ENCODE measurements around the gene LRP8. TPM values are rescaled to one million over a fixed set of nuclear protein-coding genes. Genes with fewer than 3 reads are reported as not detected.

LRP8 gene
- total RNA-seq, 1 experiment from 2014 or later: 16.1 TPM

- DNase-seq: no peak
- no peaks in the 10 kb centered on the region for H3K27me3 ChIP-seq
- H3K9me3 ChIP-seq: no peaks in the 10 kb centered on the region
- no peak overlapping the region for H3K4me3 ChIP-seq
- peaks cover 75% of the 10 kb centered on the region for H3K36me3 ChIP-seq
These were observed 78.2 kb downstream of the LRP8 start for GRCh38 chr1:53249706-53250105.

- H3K27me3 ChIP-seq: no peaks in the 10 kb centered on the region
These were observed 81.4 kb downstream of the LRP8 start for GRCh38 chr1:53246261-53247134.

GRCh38 chr1:53244141-53244540 is 83.7 kb downstream of the LRP8 start:
- no peak for DNase-seq
- no peak overlapping the region for H3K4me3 ChIP-seq
- H3K27me3 ChIP-seq: no peaks in the 10 kb centered on the region
- peaks cover 42% of the 10 kb centered on the region for H3K36me3 ChIP-seq
- no peaks in the 10 kb centered on the region for H3K9me3 ChIP-seq

More at GRCh38 chr1:53246261-53247134, 81.4 kb downstream of the LRP8 start:
- Histone ChIP-seq H3K36me3 (peaks cover 63% of the 10 kb centered on the region), H3K9me3 (no peaks in the 10 kb centered on the region), H3K4me3 (no peak overlapping the region)
- DNase-seq: no peak

- no peaks in the 10 kb centered on the region for H3K27me3 ChIP-seq
- H3K9me3 ChIP-seq: no peaks in the 10 kb centered on the region
- DNase-seq: no peak
- H3K4me3 ChIP-seq: no peak overlapping the region
- peaks cover 29% of the 10 kb centered on the region for H3K36me3 ChIP-seq
These were observed 85.5 kb downstream of the LRP8 start for GRCh38 chr1:53242381-53242780.

GRCh38 chr1:53241828-53242227 is 86.0 kb downstream of the LRP8 start:
- Histone ChIP-seq H3K9me3 (no peaks in the 10 kb centered on the region), H3K27me3 (no peaks in the 10 kb centered on the region), H3K4me3 (no peak overlapping the region), H3K36me3 (peaks cover 23% of the 10 kb centered on the region)
- DNase-seq: no peak

- H3K36me3 ChIP-seq: peaks cover 26% of the 10 kb centered on the region
- peak; percentile 96 for DNase-seq
- no peaks in the 10 kb centered on the region for H3K9me3 ChIP-seq
- peak within 1 kb of the TSS; percentile 85 for H3K4me3 ChIP-seq
- no peaks in the 10 kb centered on the region for H3K27me3 ChIP-seq
These were observed 89.4 kb downstream of the LRP8 start, which contains the start of gene MAGOH for GRCh38 chr1:53238197-53239155. Gene MAGOH (minus strand): TSS chr1:53238518. CDS start chr1:53238448, 70 bp downstream.

GRCh38 chr1:53237638-53238037 is 90.2 kb downstream of the LRP8 start:
- peak overlapping the region; percentile 85 for H3K4me3 ChIP-seq
- no peak for DNase-seq
- H3K27me3 ChIP-seq: no peaks in the 10 kb centered on the region
- H3K9me3 ChIP-seq: no peaks in the 10 kb centered on the region
- peaks cover 32% of the 10 kb centered on the region for H3K36me3 ChIP-seq

GRCh38 chr1:53220962-53221286 is 106.9 kb downstream of the LRP8 start:
- no peaks in the 10 kb centered on the region for H3K27me3 ChIP-seq
- H3K4me3 ChIP-seq: peak overlapping the region; percentile 85
- peaks cover 11% of the 10 kb centered on the region for H3K36me3 ChIP-seq
- H3K9me3 ChIP-seq: no peaks in the 10 kb centered on the region
- no peak for DNase-seq

GRCh38 chr1:53220171-53220961 is 107.5 kb downstream of the LRP8 start, which contains the start of gene CZIB:
Gene CZIB (minus strand): TSS chr1:53220634. CDS start chr1:53220575, 59 bp downstream.
- H3K27me3 ChIP-seq: no peaks in the 10 kb centered on the region
- DNase-seq: peak; percentile 95
- peak within 1 kb of the TSS; percentile 85 for H3K4me3 ChIP-seq
- H3K36me3 ChIP-seq: peaks cover 11% of the 10 kb centered on the region
- no peaks in the 10 kb centered on the region for H3K9me3 ChIP-seq

- Histone ChIP-seq H3K4me3 (peak overlapping the region; percentile 85), H3K27me3 (no peaks in the 10 kb centered on the region), H3K9me3 (no peaks in the 10 kb centered on the region), H3K36me3 (peaks cover 11% of the 10 kb centered on the region)
- DNase-seq: no peak
These were observed 108.2 kb downstream of the LRP8 start for GRCh38 chr1:53219711-53220110.

GRCh38 chr1:53218201-53218600 is 109.7 kb downstream of the LRP8 start:
- H3K27me3 ChIP-seq: no peaks in the 10 kb centered on the region
- no peaks in the 10 kb centered on the region for H3K9me3 ChIP-seq
- no peak overlapping the region for H3K4me3 ChIP-seq
- H3K36me3 ChIP-seq: peaks cover 24% of the 10 kb centered on the region
- DNase-seq: no peak

- DNase-seq: no peak
- Histone ChIP-seq H3K9me3 (no peaks in the 10 kb centered on the region), H3K36me3 (peaks cover 36% of the 10 kb centered on the region), H3K4me3 (no peak overlapping the region), H3K27me3 (no peaks in the 10 kb centered on the region)
These were observed 113.4 kb downstream of the LRP8 start for GRCh38 chr1:53214376-53214940.

- Histone ChIP-seq H3K4me3 (no peak overlapping the region), H3K9me3 (peaks cover 11% of the 10 kb centered on the region), H3K27me3 (no peaks in the 10 kb centered on the region), H3K36me3 (peaks cover 41% of the 10 kb centered on the region)
- no peak for DNase-seq
These were observed 116.9 kb downstream of the LRP8 start for GRCh38 chr1:53210954-53211353.

GRCh38 chr1:53210352-53210751 is 117.5 kb downstream of the LRP8 start:
- no peak for DNase-seq
- H3K36me3 ChIP-seq: peaks cover 45% of the 10 kb centered on the region

GRCh38 chr1:53207726-53208125 is 120.1 kb downstream of the LRP8 start:
- Histone ChIP-seq H3K27me3 (no peaks in the 10 kb centered on the region), H3K9me3 (peaks cover 19% of the 10 kb centered on the region), H3K36me3 (peaks cover 52% of the 10 kb centered on the region), H3K4me3 (no peak overlapping the region)
- DNase-seq: no peak

More at GRCh38 chr1:53210352-53210751, 117.5 kb downstream of the LRP8 start:
- Histone ChIP-seq H3K9me3 (peaks cover 14% of the 10 kb centered on the region), H3K4me3 (no peak overlapping the region), H3K27me3 (no peaks in the 10 kb centered on the region)

Measured in MG63 (cell line).